Brain microvascular endothelial cell (primary cell): Measurements from ENCODE around the gene PTPRA.
"Not testable (repeated sequence)": the region's sequence is repeated elsewhere in the genome, so short reads cannot be mapped to it uniquely, and the experiment has no call there.

Experiments used
- DNase-seq: peaks from one replicate; pipeline ENCODE4 v3.0.0-alpha.2; 2020
- H3K27ac ChIP-seq: fragments of 250-450 bp; sonication (Bioruptor Pico); 2 replicates; pipeline ENCODE4 v1.5.1; 2020; ENCODE audit warnings: mild to moderate bottlenecking, moderate library complexity
- H3K27me3 ChIP-seq: fragments of 250-450 bp; sonication (Bioruptor Pico); replicated peaks from 2 replicates; pipeline ENCODE4 v1.5.1; 2020; ENCODE audit warnings: mild to moderate bottlenecking
- H3K36me3 ChIP-seq: fragments of 250-450 bp; sonication (Bioruptor Pico); replicated peaks from 2 replicates; pipeline ENCODE4 v1.5.1; 2020; ENCODE audit warnings: mild to moderate bottlenecking
- H3K4me3 ChIP-seq: 2 replicates; pipeline ENCODE4 v1.5.1; 2011; ENCODE audit warnings: low read depth, mild to moderate bottlenecking, control low read depth, low read length, moderate library complexity
- in situ Hi-C: cut with HindIII; loops from 2 replicates; pipeline ENCODE4 v1.10.0; 2017; ENCODE audit warnings: low sequenced_read_pairs, low pct_ligation_motif_present
- TF ChIP-seq, protein P1 (sequence below): IDR thresholded peaks from 2 replicates; pipeline ENCODE4 v1.5.1; 2011; ENCODE audit warnings: low read depth, mild to moderate bottlenecking, moderate library complexity, low read length, control low read depth, inconsistent platforms; ENCODE audit errors: missing control alignments

The PTPRA gene

DNA sequence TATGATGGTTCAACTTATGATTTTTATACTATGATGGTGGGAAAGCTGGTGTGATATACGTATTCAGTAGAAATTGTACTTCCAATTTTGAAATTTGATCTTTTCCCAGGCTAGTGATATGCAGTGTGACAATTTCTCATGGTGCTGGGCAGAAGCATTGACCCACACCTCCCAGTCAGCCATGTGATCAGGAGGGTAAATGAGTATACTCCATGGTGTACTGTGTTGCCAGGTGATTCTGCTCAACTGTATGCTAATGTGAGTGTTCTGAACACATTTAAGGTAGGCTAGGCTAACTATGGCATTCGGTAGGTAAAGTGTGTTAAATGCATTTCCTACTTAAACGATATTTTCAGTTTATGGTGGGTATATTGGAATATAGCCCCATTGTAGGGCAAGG is 19.1 kb downstream of the PTPRA start:
- TF ChIP-seq, protein P1, sequence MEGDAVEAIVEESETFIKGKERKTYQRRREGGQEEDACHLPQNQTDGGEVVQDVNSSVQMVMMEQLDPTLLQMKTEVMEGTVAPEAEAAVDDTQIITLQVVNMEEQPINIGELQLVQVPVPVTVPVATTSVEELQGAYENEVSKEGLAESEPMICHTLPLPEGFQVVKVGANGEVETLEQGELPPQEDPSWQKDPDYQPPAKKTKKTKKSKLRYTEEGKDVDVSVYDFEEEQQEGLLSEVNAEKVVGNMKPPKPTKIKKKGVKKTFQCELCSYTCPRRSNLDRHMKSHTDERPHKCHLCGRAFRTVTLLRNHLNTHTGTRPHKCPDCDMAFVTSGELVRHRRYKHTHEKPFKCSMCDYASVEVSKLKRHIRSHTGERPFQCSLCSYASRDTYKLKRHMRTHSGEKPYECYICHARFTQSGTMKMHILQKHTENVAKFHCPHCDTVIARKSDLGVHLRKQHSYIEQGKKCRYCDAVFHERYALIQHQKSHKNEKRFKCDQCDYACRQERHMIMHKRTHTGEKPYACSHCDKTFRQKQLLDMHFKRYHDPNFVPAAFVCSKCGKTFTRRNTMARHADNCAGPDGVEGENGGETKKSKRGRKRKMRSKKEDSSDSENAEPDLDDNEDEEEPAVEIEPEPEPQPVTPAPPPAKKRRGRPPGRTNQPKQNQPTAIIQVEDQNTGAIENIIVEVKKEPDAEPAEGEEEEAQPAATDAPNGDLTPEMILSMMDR = no peak
- in situ Hi-C loops = no loop called here
- H3K27me3 ChIP-seq = no peaks in the 10 kb centered on the region
- no peak overlapping the region for H3K27ac ChIP-seq
- H3K4me3 ChIP-seq = no peak overlapping the region
- H3K36me3 ChIP-seq = no peaks in the 10 kb centered on the region
- no peak for DNase-seq

DNA sequence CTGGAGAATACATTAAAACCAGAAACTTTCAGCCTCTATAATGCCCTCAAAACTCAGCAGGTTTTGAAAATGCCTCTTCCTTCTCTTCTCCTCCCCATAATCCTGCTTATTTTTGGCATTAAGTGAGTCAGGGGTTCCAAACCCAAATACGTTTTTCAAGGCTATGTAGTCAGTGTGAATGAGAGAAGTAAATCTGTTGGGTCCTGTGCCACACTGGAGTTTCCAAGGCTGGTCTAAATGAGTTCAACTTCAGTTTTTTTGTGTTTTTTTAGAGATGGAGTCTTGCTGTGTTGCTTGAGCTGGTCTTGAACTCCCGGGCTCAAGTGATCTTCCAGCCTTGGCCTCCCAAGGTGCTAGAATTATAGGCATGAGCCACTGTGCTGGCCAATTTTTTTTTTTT is 20.9 kb downstream of the PTPRA start:
- no peaks in the 10 kb centered on the region for H3K27me3 ChIP-seq
- no peak overlapping the region for H3K4me3 ChIP-seq
- TF ChIP-seq, protein P1 = no peak
- no peak for DNase-seq
- no peak overlapping the region for H3K27ac ChIP-seq
- in situ Hi-C loops = no loop called here
- H3K36me3 ChIP-seq = no peaks in the 10 kb centered on the region

- H3K36me3 ChIP-seq, H3K27ac ChIP-seq, DNase-seq, H3K27me3 ChIP-seq, in situ Hi-C loops, H3K4me3 ChIP-seq: not testable (repeated sequence)
These were observed 21.9 kb downstream of the PTPRA start for GRCh38 chr20:2895154-2895553.

GRCh38 chr20:2899243-2899642 is 26.0 kb downstream of the PTPRA start:
- H3K27me3 ChIP-seq = no peaks in the 10 kb centered on the region
- no peak overlapping the region for H3K4me3 ChIP-seq
- no peaks in the 10 kb centered on the region for H3K36me3 ChIP-seq
- no peak for DNase-seq
- TF ChIP-seq, protein P1 = no peak
- H3K27ac ChIP-seq = no peak overlapping the region
- in situ Hi-C loops = no loop called here

DNA sequence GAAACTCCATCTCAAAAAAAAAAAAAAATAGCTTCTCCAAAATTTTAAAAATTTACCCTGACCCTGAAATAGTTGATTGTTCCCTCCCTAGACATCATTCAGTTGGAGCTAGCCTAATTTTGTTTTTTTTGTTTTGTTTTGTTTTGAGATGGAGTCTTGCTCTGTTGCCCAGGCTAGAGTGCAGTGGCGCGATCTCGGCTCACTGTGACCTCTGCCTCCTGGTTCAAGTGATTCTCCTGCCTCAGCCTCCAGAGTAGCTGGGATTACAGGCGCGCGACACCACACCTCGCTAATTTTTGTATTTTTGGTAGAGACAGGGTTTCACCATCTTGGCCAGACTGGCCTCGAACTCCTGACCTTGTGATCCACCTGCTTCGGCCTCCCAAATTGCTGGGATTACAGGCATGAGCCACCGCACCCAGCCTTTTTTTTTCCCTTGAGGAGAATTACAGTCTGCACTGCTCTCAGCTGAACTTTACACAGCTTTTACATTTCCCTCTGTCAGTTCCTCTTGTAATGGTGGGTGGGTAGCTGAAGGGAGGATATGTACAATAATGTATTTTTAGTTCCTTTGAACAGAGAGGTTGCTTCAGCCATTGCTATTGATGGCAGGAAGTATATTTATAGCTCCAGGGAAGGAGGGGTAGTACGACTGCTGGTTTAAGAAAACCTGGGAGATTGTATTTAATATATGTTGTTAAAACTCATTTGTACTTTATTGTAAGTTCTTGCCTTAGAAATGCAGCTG is 27.7 kb downstream of the PTPRA start:
- Histone ChIP-seq H3K36me3 (no peaks in the 10 kb centered on the region), H3K4me3 (no peak overlapping the region), H3K27me3 (no peaks in the 10 kb centered on the region), H3K27ac (no peak overlapping the region)
- TF ChIP-seq, protein P1 = no peak
- in situ Hi-C loops = no loop called here
- no peak for DNase-seq

DNA sequence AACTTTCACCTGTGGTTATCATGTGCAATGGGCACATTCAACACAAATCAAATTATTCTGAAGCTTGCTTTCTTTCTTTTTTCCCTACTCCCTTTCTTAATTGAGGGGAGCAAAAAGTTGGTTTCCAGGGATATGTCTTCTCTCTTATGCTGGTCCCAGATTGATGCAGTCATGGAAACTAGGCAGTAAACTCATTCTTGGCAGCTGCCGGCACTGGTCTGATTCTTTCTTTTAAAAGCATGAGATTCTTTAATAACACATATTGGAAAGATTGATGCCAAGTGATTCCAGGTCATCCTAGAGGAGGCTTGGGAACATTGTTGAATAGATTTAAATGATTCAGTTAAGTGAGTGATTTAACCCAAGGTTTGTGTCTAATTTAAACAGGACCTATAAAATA is 29.0 kb downstream of the PTPRA start:
- Histone ChIP-seq H3K36me3 (no peaks in the 10 kb centered on the region), H3K4me3 (no peak overlapping the region), H3K27me3 (no peaks in the 10 kb centered on the region), H3K27ac (no peak overlapping the region)
- TF ChIP-seq, protein P1 = no peak
- no peak for DNase-seq
- in situ Hi-C loops = no loop called here
